ENCODE measurements around the gene MYO7A. TPM values are rescaled to one million over a fixed set of nuclear protein-coding genes. Genes with fewer than 3 reads are reported as not detected.
A peak's percentile ranks its signal among the peaks of the same experiment; 100 is the strongest.

The MYO7A gene
- total and polyA plus RNA-seq, 2 of the 8 experiments (the other 6 are each of a cell fraction or from before 2014, with no cell fraction given) = 1.5 to 1.9 TPM

DNA sequence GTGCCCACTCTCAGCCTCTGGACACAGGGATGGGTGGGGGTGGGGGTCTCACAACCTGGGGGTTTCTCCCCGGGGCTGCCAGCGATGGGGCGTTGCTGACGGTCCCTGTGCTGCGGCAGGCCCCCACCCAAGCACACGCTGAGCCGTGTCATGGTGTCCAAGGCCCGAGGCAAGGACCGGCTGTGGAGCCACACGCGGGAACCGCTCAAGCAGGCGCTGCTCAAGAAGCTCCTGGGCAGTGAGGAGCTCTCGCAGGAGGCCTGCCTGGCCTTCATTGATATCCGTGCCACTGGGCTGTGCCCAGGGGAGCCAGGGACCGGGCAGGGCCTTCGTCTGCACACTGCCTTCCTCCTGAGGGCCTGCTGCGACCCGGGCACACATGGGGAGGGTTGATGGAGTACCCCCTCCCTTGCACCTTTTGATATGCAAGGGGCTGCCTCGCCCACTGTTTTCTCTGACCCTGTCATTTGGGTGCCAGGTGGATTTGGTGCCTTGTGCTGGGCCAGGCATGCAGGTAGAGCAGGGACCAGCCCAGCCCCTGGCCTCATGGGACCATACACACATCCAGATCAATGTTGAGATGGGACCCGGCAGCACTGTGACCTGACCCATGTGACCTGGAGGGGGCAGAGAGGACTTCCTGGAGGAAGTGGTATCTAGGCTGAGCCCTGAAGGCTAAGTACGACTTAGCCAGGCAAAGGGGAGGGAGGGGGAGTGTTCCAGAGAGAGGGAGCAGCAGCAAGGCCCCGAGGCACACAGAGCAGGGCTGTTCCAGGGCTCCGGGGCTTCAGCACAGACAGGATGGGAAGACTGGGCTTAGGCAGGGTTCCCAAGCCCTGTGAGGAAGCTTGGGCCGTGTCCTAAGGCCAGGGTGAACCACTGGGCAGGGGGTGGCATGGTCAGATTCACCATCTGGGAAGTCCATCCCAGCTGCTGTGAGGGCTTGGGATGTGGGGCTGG lies 75.2 kb downstream of the MYO7A start:
- Histone ChIP-seq H3K9ac (replicated peaks in 1 of 4; ENCODE audit: extremely low read depth in 1 of 4, low read depth in 3 of 4, low read length in 3 of 4) (no peak overlapping the region), H3K27me3 (replicated peaks in 1 of 4; ENCODE audit: control insufficient read depth in 3 of 4, extremely low read depth in 1 of 4, insufficient read depth in 3 of 4, low read length in 3 of 4) (no peaks in the 10 kb centered on the region; a peak in 1 of 7 replicates), H4K20me1 (replicated peaks in 1 of 2; ENCODE audit: control insufficient read depth in 1 of 2, insufficient read depth in 2 of 2, low read length in 2 of 2) (no peaks in the 10 kb centered on the region), H2AK5ac (ENCODE audit: low read depth, low read length) (no peak overlapping the region), H2BK120ac (replicated peaks; ENCODE audit: low read depth, low read length) (no peak overlapping the region), H3K79me2 (ENCODE audit: control insufficient read depth in 1 of 2, insufficient read depth in 2 of 2, low read length in 2 of 2) (no peaks in the 10 kb centered on the region), H2BK12ac (ENCODE audit: low read depth, low read length) (no peak overlapping the region), H3K4me1 (replicated peaks in 1 of 4; ENCODE audit: control insufficient read depth in 3 of 4, insufficient read depth in 4 of 4, low read length in 3 of 4) (no peaks in the 10 kb centered on the region; a peak in 1 of 7 replicates), H3K9me3 (ENCODE audit: insufficient read depth in 2 of 2, low read depth in 1 of 2, low read length in 1 of 2) (no peaks in the 10 kb centered on the region), H3K4me3 (ENCODE audit: extremely low read depth in 1 of 4, insufficient read depth in 2 of 4, low read depth in 3 of 4, low read length in 4 of 4) (no peak overlapping the region), H3K36me3 (ENCODE audit: control insufficient read depth in 2 of 4, insufficient read depth in 4 of 4, low read length in 3 of 4) (no peaks in the 10 kb centered on the region), H3K4me2 (ENCODE audit: insufficient read depth in 1 of 2, low read depth in 2 of 2, low read length in 2 of 2) (no peak overlapping the region), H3K79me1 (ENCODE audit: low read depth, low read length) (no peaks in the 10 kb centered on the region), H3K23me2 (ENCODE audit: low read depth, low read length) (no peaks in the 10 kb centered on the region), H3K14ac (ENCODE audit: insufficient read length) (no peak overlapping the region), H3K18ac (ENCODE audit: extremely low read depth, low read length) (no peak overlapping the region; the same call in 1 of the 2 replicates), H3K56ac (replicated peaks; ENCODE audit: insufficient read length, low read depth, low read length) (no peak overlapping the region), H2AFZ (ENCODE audit: low read length) (no peak overlapping the region), H4K91ac (replicated peaks; ENCODE audit: insufficient read length, low read length) (peak overlapping the region; percentile 37), H2BK20ac (ENCODE audit: low read length) (no peak overlapping the region), H3K4ac (replicated peaks; ENCODE audit: insufficient read length, low read depth, low read length) (no peak overlapping the region), H4K8ac (ENCODE audit: extremely low read depth, insufficient read depth, low read length) (peak overlapping the region; percentile 38; the same call in 1 of the 2 replicates), H4K5ac (ENCODE audit: insufficient read length, low read depth, low read length) (no peak overlapping the region), H2BK15ac (ENCODE audit: low read length) (no peak overlapping the region), H2BK5ac (ENCODE audit: low read depth, low read length) (no peak overlapping the region), H3K27ac (ENCODE audit: low read depth, low read length) (no peak overlapping the region), H3K23ac (ENCODE audit: insufficient read length) (no peak overlapping the region)
- FAIRE-seq (no peak), DNase-seq (ENCODE audit: low read depth in 1 of 2, low spot score in 2 of 2) (no peak)
- WGBS, 2 experiments (ENCODE audit: extremely low coverage in 1 of 2, insufficient coverage in 1 of 2, insufficient read length in 1 of 2, insufficient replicate concordance in 2 of 2, low coverage in 1 of 2, low lambda C conversion rate in 2 of 2, missing lambda C conversion rate in 1 of 2) = 87% methylated on average over 25 of the region's 25 CpGs; no CpG with 5 or more reads in 1 of the 2 experiments
- ChIA-PET POLR2A (ENCODE audit: partially characterized antibody) (interaction anchor here (0.6 kb wide), 1 partner anchor 616 kb away, joined by 3 read pairs; no protein-coding TSS in a partner anchor), CTCF (ENCODE audit: partially characterized antibody) (interaction anchor here (0.6 to 5.9 kb wide), 11 partner anchors 8 to 354 kb away, joined by 3 to 35 read pairs (median 6); partner anchors contain the start of gene MYO7A)
- TF ChIP-seq CHD2 (IDR thresholded peaks at IDR 0.05; ENCODE audit: low read length) (no peak), TEAD4 (IDR thresholded peaks at IDR 0.05; ENCODE audit: low read depth, low read length) (no peak), GTF2F1 (IDR thresholded peaks at IDR 0.05; ENCODE audit: borderline replicate concordance, low read depth, low read length) (no peak), RFX5 (IDR thresholded peaks at IDR 0.05; ENCODE audit: borderline replicate concordance, low read depth, low read length) (no peak), RAD21 (IDR thresholded peaks at IDR 0.05 in 1 of 2, conservative IDR thresholded peaks at IDR 0.05 in 1 of 2; ENCODE audit: low read depth in 2 of 2, low read length in 2 of 2) (no peak), CREB1 (IDR thresholded peaks at IDR 0.05) (no peak), POLR2A (IDR thresholded peaks at IDR 0.05; ENCODE audit: control extremely low read depth in 1 of 2, low read depth in 2 of 2, low read length in 2 of 2) (no peak), EZH2 (IDR thresholded peaks at IDR 0.05; ENCODE audit: low read depth, low read length, severe bottlenecking) (no peak), TBP (IDR thresholded peaks at IDR 0.05; ENCODE audit: low read depth, low read length) (no peak), CTBP2 (IDR thresholded peaks at IDR 0.05; ENCODE audit: borderline replicate concordance, insufficient read depth, insufficient read length, low read length) (no peak)
- TF ChIP-seq, protein P1, sequence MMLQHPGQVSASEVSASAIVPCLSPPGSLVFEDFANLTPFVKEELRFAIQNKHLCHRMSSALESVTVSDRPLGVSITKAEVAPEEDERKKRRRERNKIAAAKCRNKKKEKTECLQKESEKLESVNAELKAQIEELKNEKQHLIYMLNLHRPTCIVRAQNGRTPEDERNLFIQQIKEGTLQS (IDR thresholded peaks at IDR 0.05; ENCODE audit: insufficient read depth, low read depth, low read length) = no peak
